ENCODE data around the gene BRF1. TPM values are rescaled to one million over a fixed set of nuclear protein-coding genes. Genes with fewer than 3 reads are reported as not detected.
A peak's percentile ranks its signal among the peaks of the same experiment; 100 is the strongest.

Gene BRF1
- total and polyA plus RNA-seq, 2 donors from 2014 or later: 19.3 to 34.1 TPM

GRCh38 chr14:105340821-105341733 lies 40.3 kb upstream of the BRF1 start:
- Histone ChIP-seq H3K36me3 (ENCODE audit: control insufficient read depth in 2 of 3, insufficient read depth in 3 of 3, low read length in 3 of 3) (no peaks in the 10 kb centered on the region), H3K9ac (ENCODE audit: low read length in 3 of 3) (no peak overlapping the region), H3K27me3 (ENCODE audit: control insufficient read depth, insufficient read depth, low read length) (no peaks in the 10 kb centered on the region), H3K27ac (ENCODE audit: low read depth in 2 of 2, low read length in 2 of 2) (no peak overlapping the region), H3K4me3 (ENCODE audit: low read length in 3 of 3) (no peak overlapping the region), H3K9me3 (ENCODE audit: control insufficient read depth in 2 of 3, insufficient read depth in 1 of 3, low read length in 3 of 3) (no peaks in the 10 kb centered on the region), H3K4me1 (ENCODE audit: control insufficient read depth in 2 of 3, insufficient read depth in 2 of 3, low read depth in 1 of 3, low read length in 3 of 3) (peaks cover 0 to 31% (median 18%) of the 10 kb centered on the region in 3 donors)
- TF ChIP-seq CTCF (IDR thresholded peaks at IDR 0.05; ENCODE audit: borderline replicate concordance, extremely low read depth, insufficient read depth): no peak
- FAIRE-seq (no peak), DNase-seq (no peak)
- intact Hi-C loops (cut with DNase I): no loop called here

- DNase-seq: peak; percentile 43 to 73 (median 54)
- peak overlapping the region in 1 of 3 donors; percentile 40 for H3K9ac ChIP-seq (ENCODE audit: low read length in 3 of 3)
- H3K4me3 ChIP-seq (ENCODE audit: low read length in 3 of 3): no peak overlapping the region
- H3K9me3 ChIP-seq (ENCODE audit: control insufficient read depth in 2 of 3, insufficient read depth in 1 of 3, low read length in 3 of 3): no peaks in the 10 kb centered on the region
- intact Hi-C loops (cut with DNase I): no loop called here
- FAIRE-seq: no peak
- no peaks in the 10 kb centered on the region for H3K27me3 ChIP-seq (ENCODE audit: control insufficient read depth, insufficient read depth, low read length)
- peaks cover 0 to 48% (median 18%) of the 10 kb centered on the region in 3 donors for H3K4me1 ChIP-seq (ENCODE audit: control insufficient read depth in 2 of 3, insufficient read depth in 2 of 3, low read depth in 1 of 3, low read length in 3 of 3)
- H3K27ac ChIP-seq (ENCODE audit: low read depth in 2 of 2, low read length in 2 of 2): peak overlapping the region; percentile 60 to 74
- TF ChIP-seq CTCF (IDR thresholded peaks at IDR 0.05; ENCODE audit: borderline replicate concordance, extremely low read depth, insufficient read depth): no peak
- H3K36me3 ChIP-seq (ENCODE audit: control insufficient read depth in 2 of 3, insufficient read depth in 3 of 3, low read length in 3 of 3): no peaks in the 10 kb centered on the region
Observed at GRCh38 chr14:105337966-105338741, 37.4 kb upstream of the BRF1 start.

- intact Hi-C loops (cut with DNase I): no loop called here
- FAIRE-seq (no peak), DNase-seq (no peak)
- Histone ChIP-seq H3K4me3 (ENCODE audit: low read length in 3 of 3) (no peak overlapping the region), H3K9me3 (ENCODE audit: control insufficient read depth in 2 of 3, insufficient read depth in 1 of 3, low read length in 3 of 3) (no peaks in the 10 kb centered on the region), H3K36me3 (ENCODE audit: control insufficient read depth in 2 of 3, insufficient read depth in 3 of 3, low read length in 3 of 3) (no peaks in the 10 kb centered on the region), H3K4me1 (ENCODE audit: control insufficient read depth in 2 of 3, insufficient read depth in 2 of 3, low read depth in 1 of 3, low read length in 3 of 3) (peaks cover 0 to 50% (median 18%) of the 10 kb centered on the region in 3 donors), H3K27me3 (ENCODE audit: control insufficient read depth, insufficient read depth, low read length) (no peaks in the 10 kb centered on the region), H3K9ac (ENCODE audit: low read length in 3 of 3) (no peak overlapping the region), H3K27ac (ENCODE audit: low read depth in 2 of 2, low read length in 2 of 2) (peak overlapping the region in 1 of 2 donors; percentile 25)
- TF ChIP-seq CTCF (IDR thresholded peaks at IDR 0.05; ENCODE audit: borderline replicate concordance, extremely low read depth, insufficient read depth): no peak
Observed at GRCh38 chr14:105337433-105337832, 36.6 kb upstream of the BRF1 start.

Data from kidney (tissue), 14 donors.